A549 (cell line): ENCODE results near the gene HLA-A.

Experiments used
- JUNB ChIP-seq: fragments of >200 bp; sonication (Bioruptor Twin); formaldehyde crosslinking; IDR thresholded peaks from 2 replicates; pipeline ENCODE4 v1.6.1; 2016
- POLR2A ChIP-seq: IDR thresholded peaks from 2 replicates; pipeline ENCODE4 v1.6.1; 2012; ENCODE audit warnings: mild to moderate bottlenecking, low read length
- TF ChIP-seq, protein P1 (sequence below): fragments of >200 bp; sonication (Bioruptor Twin); formaldehyde crosslinking; IDR thresholded peaks from 3 replicates; pipeline ENCODE4 v1.5.1; 2016
- TF ChIP-seq, protein P2 (sequence below): fragments of 250-450 bp; sonication (Bioruptor Pico); IDR thresholded peaks from 2 replicates; pipeline ENCODE4 v1.5.0; 2021; ENCODE audit warnings: mild to moderate bottlenecking, moderate library complexity, borderline replicate concordance

DNA sequence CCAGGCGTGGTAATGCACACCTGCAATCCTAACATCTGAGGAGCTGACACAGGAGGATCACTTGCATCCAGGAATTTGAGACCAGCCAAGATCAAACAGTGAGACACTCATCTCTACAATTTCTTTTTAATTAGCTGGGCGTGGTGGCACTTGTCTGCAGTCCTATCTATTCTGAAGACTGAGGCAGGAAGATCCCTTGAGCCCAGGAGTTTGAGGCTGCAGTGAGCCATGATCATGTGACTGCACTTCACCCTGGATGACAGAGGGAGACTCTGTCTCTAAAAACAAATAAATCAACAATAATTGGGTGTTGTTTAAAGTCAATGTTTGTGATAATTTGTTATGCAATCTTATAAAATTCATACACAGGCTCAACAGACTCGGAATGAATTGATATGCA is 18.0 kb upstream of the HLA-A start:
- no peak for TF ChIP-seq JUNB
- TF ChIP-seq, protein P1, sequence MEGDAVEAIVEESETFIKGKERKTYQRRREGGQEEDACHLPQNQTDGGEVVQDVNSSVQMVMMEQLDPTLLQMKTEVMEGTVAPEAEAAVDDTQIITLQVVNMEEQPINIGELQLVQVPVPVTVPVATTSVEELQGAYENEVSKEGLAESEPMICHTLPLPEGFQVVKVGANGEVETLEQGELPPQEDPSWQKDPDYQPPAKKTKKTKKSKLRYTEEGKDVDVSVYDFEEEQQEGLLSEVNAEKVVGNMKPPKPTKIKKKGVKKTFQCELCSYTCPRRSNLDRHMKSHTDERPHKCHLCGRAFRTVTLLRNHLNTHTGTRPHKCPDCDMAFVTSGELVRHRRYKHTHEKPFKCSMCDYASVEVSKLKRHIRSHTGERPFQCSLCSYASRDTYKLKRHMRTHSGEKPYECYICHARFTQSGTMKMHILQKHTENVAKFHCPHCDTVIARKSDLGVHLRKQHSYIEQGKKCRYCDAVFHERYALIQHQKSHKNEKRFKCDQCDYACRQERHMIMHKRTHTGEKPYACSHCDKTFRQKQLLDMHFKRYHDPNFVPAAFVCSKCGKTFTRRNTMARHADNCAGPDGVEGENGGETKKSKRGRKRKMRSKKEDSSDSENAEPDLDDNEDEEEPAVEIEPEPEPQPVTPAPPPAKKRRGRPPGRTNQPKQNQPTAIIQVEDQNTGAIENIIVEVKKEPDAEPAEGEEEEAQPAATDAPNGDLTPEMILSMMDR = no peak
- TF ChIP-seq, protein P2, sequence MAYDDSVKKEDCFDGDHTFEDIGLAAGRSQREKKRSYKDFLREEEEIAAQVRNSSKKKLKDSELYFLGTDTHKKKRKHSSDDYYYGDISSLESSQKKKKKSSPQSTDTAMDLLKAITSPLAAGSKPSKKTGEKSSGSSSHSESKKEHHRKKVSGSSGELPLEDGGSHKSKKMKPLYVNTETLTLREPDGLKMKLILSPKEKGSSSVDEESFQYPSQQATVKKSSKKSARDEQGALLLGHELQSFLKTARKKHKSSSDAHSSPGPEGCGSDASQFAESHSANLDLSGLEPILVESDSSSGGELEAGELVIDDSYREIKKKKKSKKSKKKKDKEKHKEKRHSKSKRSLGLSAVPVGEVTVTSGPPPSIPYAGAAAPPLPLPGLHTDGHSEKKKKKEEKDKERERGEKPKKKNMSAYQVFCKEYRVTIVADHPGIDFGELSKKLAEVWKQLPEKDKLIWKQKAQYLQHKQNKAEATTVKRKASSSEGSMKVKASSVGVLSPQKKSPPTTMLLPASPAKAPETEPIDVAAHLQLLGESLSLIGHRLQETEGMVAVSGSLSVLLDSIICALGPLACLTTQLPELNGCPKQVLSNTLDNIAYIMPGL = no peak
- TF ChIP-seq POLR2A = no peak
